Iris pigment epithelial cell (primary cell): ENCODE results near the gene MAGEF1.

Experiments
- DNase-seq: peaks from one replicate; pipeline ENCODE4 v3.0.0-alpha.2; 2011; ENCODE audit warnings: low read depth

MAGEF1 gene

GRCh38 chr3:184669578-184669977 is 42.3 kb downstream of the MAGEF1 start:
- no peak for DNase-seq

- no peak for DNase-seq
Measured at GRCh38 chr3:184666442-184666841, 45.4 kb downstream of the MAGEF1 start.

- DNase-seq, result no peak
Measured at GRCh38 chr3:184665101-184665500, 46.8 kb downstream of the MAGEF1 start.

- DNase-seq, result no peak
Measured at GRCh38 chr3:184663756-184664155, 48.1 kb downstream of the MAGEF1 start.

- no peak for DNase-seq
Measured at GRCh38 chr3:184663356-184663755, 48.5 kb downstream of the MAGEF1 start.

GRCh38 chr3:184662187-184662586 is 49.7 kb downstream of the MAGEF1 start:
- no peak for DNase-seq

- no peak for DNase-seq
Measured at GRCh38 chr3:184660931-184661330, 50.9 kb downstream of the MAGEF1 start.
